GM18907 (cell line): ENCODE measurements around the gene TRDN.
"Not testable (repeated sequence)": the region's sequence is repeated elsewhere in the genome, so short reads cannot be mapped to it uniquely, and the experiment has no call there.

Experiments
- ATAC-seq: cut with Tn5 transposase; IDR thresholded peaks from one replicate; pipeline ENCODE4 v1.9.1; 2021; ENCODE audit warnings: mild to moderate bottlenecking, moderate library complexity; ENCODE audit not compliant: unreplicated experiment

Gene TRDN

DNA sequence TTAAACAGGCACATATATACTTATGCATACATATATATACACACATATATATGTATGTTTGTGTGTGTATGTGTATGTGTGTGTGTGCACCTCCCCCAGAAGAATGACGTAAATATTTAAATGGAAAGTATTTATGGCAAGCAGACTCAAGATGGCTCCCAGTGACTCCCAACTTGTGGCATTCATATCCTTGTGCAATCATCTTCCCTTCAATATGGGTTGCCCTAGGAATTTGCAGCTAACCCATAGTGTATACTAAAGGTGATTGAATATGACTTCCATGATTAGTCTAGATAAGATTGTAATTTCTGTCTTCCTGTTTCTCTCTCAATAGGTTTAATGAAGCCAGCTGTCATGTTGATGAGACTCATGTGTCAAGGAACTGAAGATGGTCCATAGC lies 127.6 kb downstream of the TRDN start:
- no peak for ATAC-seq

DNA sequence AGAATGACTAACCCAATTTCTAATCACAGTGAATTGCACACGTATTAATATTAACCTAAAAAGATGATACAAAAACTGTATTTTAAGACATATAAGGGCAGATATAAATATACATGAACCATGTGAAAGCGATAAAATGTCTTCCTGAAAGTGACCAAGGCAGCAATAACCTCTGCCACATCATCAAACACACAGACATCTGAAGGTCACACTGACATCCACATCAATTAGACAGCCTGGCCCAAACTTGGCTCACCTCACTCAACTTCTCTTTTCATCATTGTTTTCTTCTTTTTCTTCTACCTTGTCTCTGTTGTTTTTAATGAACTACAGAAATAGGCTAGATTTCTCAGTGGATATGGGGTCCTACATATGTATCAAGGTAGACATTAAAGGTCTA lies 128.5 kb downstream of the TRDN start:
- ATAC-seq = no peak

DNA sequence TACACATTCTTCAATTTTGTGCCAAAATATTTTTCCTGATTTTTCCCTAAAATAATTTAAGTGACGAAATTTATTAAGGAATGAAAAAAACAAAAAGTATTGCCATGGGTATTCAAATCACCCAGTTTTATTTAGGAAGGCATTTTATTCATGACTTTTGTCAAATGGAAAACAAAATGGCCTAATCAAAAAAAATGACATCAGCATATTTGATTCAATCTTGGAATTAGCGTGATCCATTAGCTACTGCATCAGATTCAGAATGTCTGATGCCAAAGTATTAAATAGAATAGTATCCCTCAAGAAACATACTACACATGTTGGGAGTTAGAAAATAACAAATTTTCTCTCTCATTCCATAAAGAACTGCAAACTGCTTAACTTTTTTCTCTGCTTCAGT lies 129.2 kb downstream of the TRDN start:
- ATAC-seq = no peak

DNA sequence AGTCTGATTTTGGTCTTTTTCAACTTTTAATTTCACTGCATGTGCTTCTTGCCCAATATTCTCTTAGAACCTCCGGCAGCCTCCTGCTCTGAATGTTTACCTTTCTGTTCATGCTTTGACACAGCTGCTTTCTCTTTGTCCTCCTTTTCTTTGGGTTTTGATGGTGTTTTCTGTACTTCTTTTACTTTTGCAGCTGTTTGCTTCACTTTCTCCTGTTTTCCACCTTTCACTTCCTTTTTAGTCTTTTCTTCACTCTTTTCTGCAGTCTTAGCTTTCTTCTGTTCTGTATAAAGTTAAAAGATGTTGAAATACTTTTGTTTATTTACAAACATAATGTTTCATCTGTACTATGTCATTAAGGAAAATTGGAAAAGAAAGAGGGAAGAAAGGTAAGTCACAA lies 133.1 kb downstream of the TRDN start:
- ATAC-seq = no peak

- no peak for ATAC-seq
Measured at GRCh38 chr6:123497025-123497424, 139.7 kb downstream of the TRDN start.

DNA sequence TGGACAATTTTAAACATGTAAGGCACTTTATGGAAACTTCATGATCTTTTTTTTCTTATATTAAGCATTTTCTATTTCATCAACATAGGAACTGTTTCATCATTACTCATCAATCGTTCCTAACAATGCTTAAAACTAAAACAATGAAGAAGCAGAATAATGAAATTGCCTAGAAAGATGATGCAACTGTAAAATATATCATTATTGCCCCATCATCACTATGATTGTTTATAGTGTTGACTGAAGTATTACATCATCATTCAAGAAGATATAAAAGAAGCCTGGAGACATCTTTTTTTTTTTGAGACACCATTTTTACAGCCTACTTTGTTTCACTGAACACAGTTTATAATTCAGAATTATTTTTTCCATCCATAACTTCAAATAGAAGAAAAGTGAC lies 147.2 kb downstream of the TRDN start:
- no peak for ATAC-seq

GRCh38 chr6:123480986-123481385 lies 155.8 kb downstream of the TRDN start:
- no peak for ATAC-seq

- not testable (repeated sequence) for ATAC-seq
Measured at GRCh38 chr6:123472025-123472702, 164.6 kb downstream of the TRDN start.

DNA sequence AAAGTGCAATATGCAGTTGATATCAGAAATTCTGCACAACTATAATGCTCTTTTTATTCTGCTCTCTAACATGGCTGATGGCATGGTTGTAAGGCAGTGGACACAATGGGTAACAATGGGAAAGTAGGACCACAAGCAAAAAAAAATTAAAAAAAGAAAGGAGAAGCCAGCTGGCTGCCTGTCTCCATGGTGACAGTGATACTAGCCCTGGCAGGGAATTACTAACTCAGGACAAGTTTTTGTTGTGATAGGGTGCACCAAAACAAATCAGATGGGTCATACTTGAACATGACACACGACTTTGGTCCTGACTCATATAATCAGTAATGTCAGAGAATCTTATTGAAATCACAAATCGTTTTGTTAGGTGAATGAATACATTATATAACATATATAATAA lies 169.4 kb downstream of the TRDN start:
- no peak for ATAC-seq

DNA sequence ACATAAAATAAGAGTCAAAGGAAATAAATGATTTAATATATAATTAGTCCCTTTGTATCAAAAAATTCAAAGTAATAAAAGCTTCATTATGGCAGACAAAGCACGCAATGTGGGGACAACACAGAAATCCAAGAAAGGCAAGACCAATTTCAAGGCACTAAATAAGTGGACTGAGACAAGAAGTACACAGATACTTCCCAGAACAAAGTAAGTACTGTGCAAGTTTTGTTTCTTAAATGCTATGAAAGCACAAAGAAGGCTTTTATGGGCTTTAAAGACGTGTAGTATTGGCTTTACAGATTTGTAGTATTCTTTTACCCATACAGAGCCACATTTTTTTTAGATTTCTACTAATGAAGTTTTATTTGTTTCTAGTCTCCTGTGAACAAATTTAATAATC lies 174.6 kb downstream of the TRDN start:
- no peak for ATAC-seq

DNA sequence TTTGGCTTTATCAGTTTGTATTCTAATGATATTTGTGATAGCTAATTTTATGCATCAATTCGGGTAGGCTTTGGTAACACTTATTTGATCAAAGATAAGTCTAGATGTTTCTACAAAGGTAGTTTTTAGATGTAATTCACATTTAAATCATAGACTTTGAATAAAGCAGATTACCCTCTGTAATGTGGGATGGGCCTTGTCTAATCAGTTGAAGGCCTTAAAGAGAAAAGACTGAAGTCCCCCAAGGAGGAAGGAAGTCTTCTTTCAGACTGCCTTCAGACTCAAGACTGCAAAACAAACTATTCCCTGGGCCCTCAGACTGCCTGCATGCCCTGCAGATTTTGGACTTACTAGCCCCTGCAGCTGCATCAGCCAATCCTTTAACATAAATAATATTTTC lies 178.5 kb downstream of the TRDN start:
- ATAC-seq = no peak

- ATAC-seq = no peak
Measured at GRCh38 chr6:123456836-123457235, 179.9 kb downstream of the TRDN start.

GRCh38 chr6:123454448-123454847 lies 182.3 kb downstream of the TRDN start:
- no peak for ATAC-seq

DNA sequence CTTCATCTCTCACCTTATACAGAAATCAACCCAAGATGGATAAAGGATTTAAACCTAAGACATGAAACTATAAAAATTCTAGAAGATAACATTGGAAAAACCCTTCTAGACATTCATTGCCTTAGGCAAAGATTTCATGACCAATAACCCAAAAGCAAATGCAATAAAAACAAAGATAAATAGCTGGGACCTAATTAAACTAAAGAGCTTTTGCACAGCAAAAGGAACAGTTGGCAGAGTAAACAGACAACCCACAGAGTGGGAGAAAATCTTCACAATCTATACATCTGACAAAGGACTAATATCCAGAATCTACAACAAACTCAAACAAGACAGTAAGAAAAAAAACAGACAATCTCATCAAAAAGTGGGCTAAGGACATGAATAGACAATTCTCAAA lies 183.7 kb downstream of the TRDN start:
- ATAC-seq = not testable (repeated sequence)

GRCh38 chr6:123448306-123448884 lies 188.4 kb downstream of the TRDN start:
- ATAC-seq = no peak

DNA sequence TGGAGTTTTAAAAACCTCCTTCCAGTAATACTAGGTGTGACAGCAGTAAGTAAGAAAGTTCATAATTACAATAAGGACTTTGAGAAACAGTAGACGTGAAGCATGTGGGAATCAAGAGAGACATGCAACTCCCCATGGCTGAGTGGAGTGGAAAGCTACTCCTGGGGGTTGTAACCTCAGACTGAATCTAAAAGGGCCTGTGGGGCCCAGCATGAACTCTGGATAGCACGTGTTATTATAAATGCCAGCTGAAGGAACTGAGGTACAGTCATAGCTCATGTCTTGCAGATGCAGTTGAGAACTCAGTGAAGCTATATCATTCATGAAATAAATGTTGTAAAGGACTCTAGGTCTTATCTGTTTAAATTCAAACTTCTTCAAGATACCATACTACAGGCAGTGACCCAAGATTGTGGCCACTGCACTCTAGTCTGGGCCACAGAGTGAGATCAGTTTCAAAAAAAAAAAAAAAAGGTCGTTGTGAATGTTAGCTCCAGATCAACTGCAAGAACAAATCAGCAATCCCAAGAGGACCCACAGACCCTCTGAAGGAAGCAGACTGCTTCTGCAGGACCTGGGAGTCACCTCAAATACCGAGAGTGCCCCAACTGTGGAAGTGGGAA lies 189.3 kb downstream of the TRDN start:
- no peak for ATAC-seq

GRCh38 chr6:123439371-123439770 lies 197.4 kb downstream of the TRDN start:
- no peak for ATAC-seq

DNA sequence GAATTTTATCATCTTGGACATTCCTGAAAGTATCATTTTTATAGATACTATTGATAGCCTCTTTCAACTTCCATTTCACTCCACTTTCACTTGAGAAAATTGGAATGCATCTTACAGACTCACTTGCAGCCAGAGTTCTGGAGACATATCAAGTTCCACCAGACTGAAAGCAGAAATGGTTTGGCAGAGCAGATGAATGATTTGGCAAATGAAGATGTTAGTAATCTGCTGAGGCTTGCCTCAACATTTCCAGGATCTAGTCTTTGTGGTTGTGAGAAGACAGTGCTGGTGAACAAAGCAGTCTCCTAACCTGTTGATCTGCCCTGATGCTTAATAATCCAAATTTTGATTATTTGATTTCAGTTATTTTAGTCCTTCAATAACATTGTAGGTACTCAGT lies 202.6 kb downstream of the TRDN start:
- ATAC-seq = no peak

DNA sequence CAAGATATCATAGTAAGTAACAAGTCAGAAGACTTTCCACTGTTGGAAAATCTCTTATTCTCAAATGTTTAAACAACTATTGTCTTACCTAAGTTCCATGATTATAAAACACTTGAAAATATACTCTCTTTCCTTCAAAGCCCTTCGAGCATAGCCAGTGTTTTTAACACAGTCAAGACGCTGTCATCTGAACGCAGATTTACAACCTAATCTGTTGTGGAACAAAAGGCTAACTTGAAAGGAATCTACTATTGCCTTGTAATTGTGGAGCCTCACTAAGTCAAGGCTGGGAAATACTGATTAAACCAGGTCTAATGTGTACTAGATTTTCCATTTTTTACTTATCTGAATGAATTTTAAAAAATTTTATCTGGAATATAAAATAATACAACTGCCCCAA lies 205.8 kb downstream of the TRDN start:
- ATAC-seq = no peak

DNA sequence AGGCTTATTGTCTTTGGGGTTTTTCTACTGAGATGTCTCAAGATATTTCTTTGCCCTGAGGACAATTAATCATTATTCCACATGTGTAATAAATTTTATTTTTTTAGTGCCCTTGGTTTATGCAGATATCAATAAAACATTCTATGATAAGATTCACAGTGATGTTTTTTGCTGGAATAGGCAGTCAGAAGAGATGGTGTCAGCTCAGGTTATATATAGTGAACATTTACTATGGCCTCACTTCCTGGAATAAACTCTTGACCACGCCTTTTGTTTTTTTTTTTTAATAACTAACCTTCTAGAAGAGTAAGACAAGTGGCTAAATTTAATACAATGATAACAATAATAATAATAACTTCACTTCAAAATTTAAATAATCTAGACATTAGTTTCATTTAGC lies 209.7 kb downstream of the TRDN start:
- ATAC-seq = no peak

- ATAC-seq = no peak
Measured at GRCh38 chr6:123423130-123423529, 213.6 kb downstream of the TRDN start.

GRCh38 chr6:123420512-123420911 lies 216.2 kb downstream of the TRDN start:
- no peak for ATAC-seq

DNA sequence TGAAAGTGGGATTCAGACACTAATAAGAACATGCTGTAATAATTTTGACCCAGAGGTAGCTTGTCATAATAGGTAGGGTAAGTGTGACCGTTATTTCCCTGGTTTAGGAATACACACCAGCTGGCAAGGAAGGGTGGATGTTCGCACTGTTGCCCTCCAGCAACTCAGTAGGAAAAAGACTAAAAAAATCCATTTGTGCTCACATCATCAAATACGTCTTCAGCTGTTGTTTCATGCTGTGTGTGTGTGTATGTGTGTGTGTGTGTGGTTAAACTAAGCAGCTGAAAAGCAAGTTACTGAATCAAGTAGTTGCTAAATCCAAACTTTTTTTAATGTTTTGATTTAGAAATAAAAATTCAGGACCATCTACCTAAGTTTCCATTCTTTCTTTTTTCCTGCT lies 218.7 kb downstream of the TRDN start:
- ATAC-seq = no peak
